ENCODE measurements around the gene RNF181. TPM values are rescaled to one million over a fixed set of nuclear protein-coding genes. Genes with fewer than 3 reads are reported as not detected.
"Not testable (repeated sequence)": the region's sequence is repeated elsewhere in the genome, so short reads cannot be mapped to it uniquely, and the experiment has no call there.

Gene RNF181
- total RNA-seq, 1 experiment from 2014 or later, result 78.5 TPM

DNA sequence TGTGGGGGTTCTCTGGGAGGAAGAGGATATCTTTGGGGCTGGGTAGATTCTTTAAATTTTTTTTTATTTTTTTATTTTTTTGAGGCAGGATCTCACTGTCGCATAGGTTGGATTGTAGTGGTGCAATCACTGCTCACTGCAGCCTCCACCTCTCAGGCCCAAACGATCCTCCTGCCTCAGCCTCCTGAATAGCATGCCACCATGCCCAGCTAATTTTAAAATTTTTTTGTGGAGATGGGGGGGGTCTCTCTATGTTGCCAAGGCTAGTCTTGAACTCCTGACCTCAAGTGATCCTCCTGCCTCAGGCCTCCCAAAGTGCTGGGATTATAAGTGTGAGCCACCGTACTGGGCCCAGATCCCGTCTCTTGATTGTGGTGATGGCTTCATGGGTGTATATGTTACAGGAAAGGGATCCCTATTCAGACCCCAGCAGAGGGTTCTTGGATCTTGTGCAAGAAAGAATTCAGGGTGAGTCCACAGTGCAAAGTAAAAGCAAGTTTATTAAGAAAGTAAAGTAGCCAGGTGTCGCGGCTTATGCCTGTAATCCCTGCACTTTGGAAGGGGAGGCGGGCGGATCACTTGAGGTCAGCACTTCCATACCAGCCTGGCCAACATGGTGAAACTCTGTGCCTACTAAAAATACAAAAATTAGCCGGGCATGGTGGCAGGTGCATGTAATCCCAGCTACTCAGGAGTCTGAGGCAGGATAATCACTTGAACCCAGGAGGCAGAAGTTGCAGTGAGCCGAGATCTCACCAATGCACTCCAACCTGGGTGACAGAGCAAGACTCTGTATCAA, 18.4 kb downstream of the RNF181 start:
- Histone ChIP-seq H3K27me3 (replicated peaks; ENCODE audit: insufficient read depth, low read depth, low read length, poor library complexity) (no peaks in the 10 kb centered on the region), H3K27ac (ENCODE audit: low read depth, low read length, poor library complexity, severe bottlenecking) (no peak overlapping the region), H3K9me3 (ENCODE audit: low read depth, low read length, poor library complexity, severe bottlenecking) (no peaks in the 10 kb centered on the region), H3K4me3 (ENCODE audit: low read depth, low read length, poor library complexity, severe bottlenecking) (no peak overlapping the region), H3K36me3 (ENCODE audit: insufficient read depth, low read length, poor library complexity, severe bottlenecking) (peaks cover 12% of the 10 kb centered on the region), H3K4me1 (ENCODE audit: insufficient read depth, low read length, poor library complexity, severe bottlenecking) (peaks cover 10% of the 10 kb centered on the region)
- no peak for DNase-seq (ENCODE audit: low spot score)
- intact Hi-C loops (cut with micrococcal nuclease; ENCODE audit: unreplicated experiment), result no loop called here
- ChIA-PET POLR2A (ENCODE audit: low non-redundant PET) (no interaction called here), CTCF (no interaction called here)
- TF ChIP-seq, protein P1, sequence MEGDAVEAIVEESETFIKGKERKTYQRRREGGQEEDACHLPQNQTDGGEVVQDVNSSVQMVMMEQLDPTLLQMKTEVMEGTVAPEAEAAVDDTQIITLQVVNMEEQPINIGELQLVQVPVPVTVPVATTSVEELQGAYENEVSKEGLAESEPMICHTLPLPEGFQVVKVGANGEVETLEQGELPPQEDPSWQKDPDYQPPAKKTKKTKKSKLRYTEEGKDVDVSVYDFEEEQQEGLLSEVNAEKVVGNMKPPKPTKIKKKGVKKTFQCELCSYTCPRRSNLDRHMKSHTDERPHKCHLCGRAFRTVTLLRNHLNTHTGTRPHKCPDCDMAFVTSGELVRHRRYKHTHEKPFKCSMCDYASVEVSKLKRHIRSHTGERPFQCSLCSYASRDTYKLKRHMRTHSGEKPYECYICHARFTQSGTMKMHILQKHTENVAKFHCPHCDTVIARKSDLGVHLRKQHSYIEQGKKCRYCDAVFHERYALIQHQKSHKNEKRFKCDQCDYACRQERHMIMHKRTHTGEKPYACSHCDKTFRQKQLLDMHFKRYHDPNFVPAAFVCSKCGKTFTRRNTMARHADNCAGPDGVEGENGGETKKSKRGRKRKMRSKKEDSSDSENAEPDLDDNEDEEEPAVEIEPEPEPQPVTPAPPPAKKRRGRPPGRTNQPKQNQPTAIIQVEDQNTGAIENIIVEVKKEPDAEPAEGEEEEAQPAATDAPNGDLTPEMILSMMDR (conservative IDR thresholded peaks at IDR 0.05; ENCODE audit: low read depth, low read length), result no peak
- no peak for TF ChIP-seq EZH2 (IDR thresholded peaks at IDR 0.05; ENCODE audit: borderline replicate concordance, low read depth, low read length, poor library complexity, severe bottlenecking)
- no TSS peak for BruUV-seq (replicated peaks)

DNA sequence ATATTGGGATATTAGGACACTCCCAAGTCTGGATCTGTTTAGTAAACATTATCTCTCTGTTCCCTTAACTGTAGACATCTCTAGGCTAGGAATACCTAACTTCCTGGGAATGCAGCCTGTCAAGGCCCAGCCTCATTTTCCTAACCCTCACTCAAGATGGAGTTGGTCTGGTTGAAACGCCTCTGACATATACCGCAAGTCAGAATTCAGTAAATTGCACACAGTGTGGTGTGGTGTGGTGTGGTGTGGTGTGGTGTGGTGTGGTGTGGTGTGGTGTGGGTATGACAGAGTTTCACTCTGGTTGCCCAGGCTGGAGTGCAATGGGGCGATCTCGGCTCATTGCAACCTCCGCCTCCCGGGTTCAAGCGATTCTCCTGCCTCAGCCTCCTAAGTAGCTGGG, 19.2 kb downstream of the RNF181 start:
- H3K4me1 ChIP-seq (ENCODE audit: insufficient read depth, low read length, poor library complexity, severe bottlenecking); H3K9me3 ChIP-seq (ENCODE audit: low read depth, low read length, poor library complexity, severe bottlenecking); POLR2A ChIA-PET (ENCODE audit: low non-redundant PET); H3K4me3 ChIP-seq (ENCODE audit: low read depth, low read length, poor library complexity, severe bottlenecking); H3K27me3 ChIP-seq (replicated peaks; ENCODE audit: insufficient read depth, low read depth, low read length, poor library complexity); intact Hi-C loops (cut with micrococcal nuclease; ENCODE audit: unreplicated experiment); DNase-seq (ENCODE audit: low spot score); CTCF ChIA-PET; H3K27ac ChIP-seq (ENCODE audit: low read depth, low read length, poor library complexity, severe bottlenecking); BruUV-seq (replicated peaks): not testable (repeated sequence)
- peaks cover 11% of the 10 kb centered on the region for H3K36me3 ChIP-seq (ENCODE audit: insufficient read depth, low read length, poor library complexity, severe bottlenecking)

DNA sequence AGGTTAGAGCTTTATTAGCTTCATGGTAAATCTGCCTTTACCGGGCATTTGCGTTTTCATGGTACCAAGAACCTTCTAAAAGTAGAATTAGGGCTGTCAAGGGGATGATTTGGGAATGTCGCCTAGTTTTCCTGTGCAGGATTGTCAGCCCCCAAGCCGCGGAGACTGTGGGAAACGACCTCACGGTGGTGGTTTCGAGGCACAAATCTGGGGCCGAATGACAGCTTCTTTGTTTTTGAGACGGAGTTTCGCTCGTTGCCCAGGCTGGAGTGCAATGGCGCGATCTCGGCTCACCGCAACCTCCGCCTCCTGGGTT, 19.8 kb downstream of the RNF181 start:
- ChIA-PET POLR2A (ENCODE audit: low non-redundant PET) (no interaction called here), CTCF (interaction anchor here (0.6 kb wide), 1 partner anchor 737 kb away, joined by 4 read pairs; no protein-coding TSS in a partner anchor)
- Histone ChIP-seq H3K9me3 (ENCODE audit: low read depth, low read length, poor library complexity, severe bottlenecking) (no peaks in the 10 kb centered on the region), H3K36me3 (ENCODE audit: insufficient read depth, low read length, poor library complexity, severe bottlenecking) (peaks cover 11% of the 10 kb centered on the region), H3K4me3 (ENCODE audit: low read depth, low read length, poor library complexity, severe bottlenecking) (no peak overlapping the region), H3K27me3 (replicated peaks; ENCODE audit: insufficient read depth, low read depth, low read length, poor library complexity) (no peaks in the 10 kb centered on the region), H3K4me1 (ENCODE audit: insufficient read depth, low read length, poor library complexity, severe bottlenecking) (peaks cover 10% of the 10 kb centered on the region), H3K27ac (ENCODE audit: low read depth, low read length, poor library complexity, severe bottlenecking) (peak overlapping the region; percentile 95)
- no TSS peak for BruUV-seq (replicated peaks)
- TF ChIP-seq, protein P1 (conservative IDR thresholded peaks at IDR 0.05; ENCODE audit: low read depth, low read length), result no peak
- TF ChIP-seq EZH2 (IDR thresholded peaks at IDR 0.05; ENCODE audit: borderline replicate concordance, low read depth, low read length, poor library complexity, severe bottlenecking), result no peak
- DNase-seq (ENCODE audit: low spot score), result no peak
- intact Hi-C loops (cut with micrococcal nuclease; ENCODE audit: unreplicated experiment), result no loop called here

DNA sequence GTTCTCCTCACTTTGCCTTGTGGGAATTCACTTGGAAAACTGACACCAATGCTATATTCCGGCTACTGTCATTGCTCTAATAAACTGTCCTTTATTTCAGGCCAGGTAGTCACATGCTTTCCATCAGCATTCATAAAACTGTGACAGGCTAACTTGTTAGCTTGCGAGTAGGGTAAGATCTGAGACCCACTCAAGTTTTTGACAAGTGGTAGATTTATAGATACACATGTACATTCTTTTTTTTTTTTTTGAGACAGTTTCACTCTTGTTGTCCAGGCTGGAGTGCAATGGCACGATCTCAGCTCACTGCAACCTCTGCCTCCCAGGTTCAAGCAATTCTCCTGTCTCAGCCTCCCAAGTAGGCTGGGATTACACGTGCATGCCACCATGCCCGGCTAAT, 22.2 kb downstream of the RNF181 start:
- H3K9me3 ChIP-seq (ENCODE audit: low read depth, low read length, poor library complexity, severe bottlenecking); H3K27me3 ChIP-seq (replicated peaks; ENCODE audit: insufficient read depth, low read depth, low read length, poor library complexity); DNase-seq (ENCODE audit: low spot score); CTCF ChIA-PET; BruUV-seq (replicated peaks); H3K4me1 ChIP-seq (ENCODE audit: insufficient read depth, low read length, poor library complexity, severe bottlenecking); H3K27ac ChIP-seq (ENCODE audit: low read depth, low read length, poor library complexity, severe bottlenecking); intact Hi-C loops (cut with micrococcal nuclease; ENCODE audit: unreplicated experiment): not testable (repeated sequence)
- H3K36me3 ChIP-seq (ENCODE audit: insufficient read depth, low read length, poor library complexity, severe bottlenecking), result peaks cover 33% of the 10 kb centered on the region
- POLR2A ChIA-PET (ENCODE audit: low non-redundant PET), result interaction anchor here (0.7 kb wide), 1 partner anchor 209 kb away, joined by 4 read pairs; no protein-coding TSS in a partner anchor
- peak overlapping the region; percentile 92 for H3K4me3 ChIP-seq (ENCODE audit: low read depth, low read length, poor library complexity, severe bottlenecking)
